ENCODE results near the gene ITPK1. TPM values are rescaled to one million over a fixed set of nuclear protein-coding genes. Genes with fewer than 3 reads are reported as not detected.

Gene ITPK1
- total and polyA plus RNA-seq, 8 donors, result 17.8 to 46.3 (median 28.9) TPM

DNA sequence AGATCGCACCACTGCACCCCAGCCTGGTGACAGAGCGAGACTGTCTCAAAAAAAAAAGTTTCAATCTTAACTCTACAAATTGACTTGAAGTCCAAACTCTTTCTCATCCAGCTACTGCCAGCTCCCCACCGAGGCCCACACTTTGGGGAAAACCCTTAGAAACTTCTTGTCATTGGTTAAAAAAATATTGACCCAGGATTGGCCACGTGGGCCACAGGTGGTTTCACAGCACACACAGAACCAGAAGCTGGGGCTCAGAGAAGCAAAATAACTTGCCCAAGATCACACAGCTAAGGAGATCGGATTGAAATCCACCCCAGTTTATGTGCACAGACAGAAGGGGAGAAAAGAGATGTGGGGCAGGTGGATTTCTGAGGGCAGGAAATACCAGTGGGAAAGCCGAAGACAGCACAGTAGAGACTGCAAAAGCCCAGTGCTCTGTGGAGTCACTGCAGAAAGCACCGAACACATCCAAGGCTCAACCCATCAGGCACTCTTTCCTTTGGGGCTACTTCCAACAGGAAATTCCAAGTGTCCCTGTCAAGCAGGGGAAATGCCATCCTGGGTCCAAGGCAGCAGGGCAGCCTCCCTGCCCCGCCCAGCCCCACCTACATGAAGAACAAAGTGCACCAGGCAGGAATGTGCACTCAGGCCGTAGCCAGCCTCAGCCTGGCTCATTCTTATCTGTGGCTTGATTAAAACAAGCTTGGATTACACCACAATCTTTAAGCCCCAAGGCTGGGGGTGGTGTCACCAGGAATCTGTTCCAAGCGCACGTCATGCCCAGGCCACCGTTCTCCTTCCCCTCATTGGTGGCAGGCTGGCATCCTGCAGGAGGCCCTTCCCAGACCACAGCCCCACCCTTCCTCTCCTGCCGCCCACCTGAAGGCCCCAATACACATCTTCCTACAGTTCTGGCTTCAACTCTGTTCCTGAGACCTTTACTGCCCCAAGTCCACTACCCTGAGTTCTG, 72.5 kb downstream of the ITPK1 start:
- Histone ChIP-seq H3K9me3 (no peaks in the 10 kb centered on the region), H3K36me3 (peaks cover 0 to under 1% (median 0%) of the 10 kb centered on the region in 4 donors), H3K4me3 (no peak overlapping the region), H3K27ac (peak overlapping the region; percentile 73 to 90 (median 86)), H3K27me3 (no peaks in the 10 kb centered on the region), H3K4me1 (peaks cover 69 to 95% (median 86%) of the 10 kb centered on the region in 4 donors)
- intact Hi-C loops (cut with DNase I; ENCODE audit: low total_unique reads), result no loop called here
- WGBS, 5 donors, result 41 to 55% (median 49%) methylated on average over 13 of the region's 13 CpGs
- TF ChIP-seq POLR2A (IDR thresholded peaks at IDR 0.05) (no peak), POLR2AphosphoS5 (IDR thresholded peaks at IDR 0.05) (peak in 2 of 3 donors; percentile 63 to 89)
- DNase-seq, result peak; percentile 93 to 94

GRCh38 chr14:93041830-93042229, 73.9 kb downstream of the ITPK1 start:
- no peak for DNase-seq
- Histone ChIP-seq H3K4me3 (no peak overlapping the region), H3K27ac (peak overlapping the region in 4 of 5 donors; percentile 71 to 86 (median 78)), H3K27me3 (no peaks in the 10 kb centered on the region), H3K9me3 (no peaks in the 10 kb centered on the region), H3K36me3 (no peaks in the 10 kb centered on the region), H3K4me1 (peaks cover 78 to 99% (median 90%) of the 10 kb centered on the region in 4 donors)
- WGBS, 5 donors, result 96 to 100% (median 100%) methylated on average over 3 of the region's 3 CpGs
- intact Hi-C loops (cut with DNase I; ENCODE audit: low total_unique reads), result no loop called here
- TF ChIP-seq CTCF (IDR thresholded peaks at IDR 0.05) (no peak), EP300 (IDR thresholded peaks at IDR 0.05) (no peak), POLR2A (IDR thresholded peaks at IDR 0.05) (no peak), POLR2AphosphoS5 (IDR thresholded peaks at IDR 0.05) (no peak)

DNA sequence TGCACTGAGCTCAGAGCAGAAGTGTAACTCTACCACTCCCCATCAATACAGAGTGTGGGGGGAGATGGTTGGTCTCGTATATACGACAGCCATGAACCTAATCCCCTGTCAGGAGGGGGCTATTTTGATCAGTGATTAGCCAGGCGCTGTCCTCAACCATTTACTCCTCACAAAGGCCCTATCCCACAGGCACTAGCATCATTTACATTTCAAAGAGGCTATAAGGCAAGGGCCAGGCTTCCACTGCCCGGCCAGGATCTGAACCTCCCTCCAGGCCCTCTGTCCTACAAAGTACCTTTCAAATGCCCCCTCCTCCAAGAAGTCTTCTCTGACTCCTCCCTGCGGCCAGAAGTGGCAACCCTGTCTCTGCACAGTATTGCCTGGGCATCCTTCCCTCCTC, 74.7 kb downstream of the ITPK1 start:
- Histone ChIP-seq H3K27ac (peak overlapping the region in 4 of 5 donors; percentile 71 to 86 (median 78)), H3K9me3 (no peaks in the 10 kb centered on the region), H3K27me3 (no peaks in the 10 kb centered on the region), H3K4me1 (peaks cover 75 to 97% (median 87%) of the 10 kb centered on the region in 4 donors), H3K36me3 (no peaks in the 10 kb centered on the region), H3K4me3 (no peak overlapping the region)
- intact Hi-C loops (cut with DNase I; ENCODE audit: low total_unique reads), result no loop called here
- no peak for DNase-seq
- 75 to 88% (median 84%) methylated on average over 4 to 5 of the region's 5 CpGs for WGBS, 5 donors
- no peak for TF ChIP-seq POLR2A (IDR thresholded peaks at IDR 0.05)
- no peak for TF ChIP-seq CTCF (IDR thresholded peaks at IDR 0.05)
- TF ChIP-seq EP300 (IDR thresholded peaks at IDR 0.05), result no peak
- TF ChIP-seq POLR2AphosphoS5 (IDR thresholded peaks at IDR 0.05), result no peak

- Histone ChIP-seq H3K27me3 (no peaks in the 10 kb centered on the region), H3K4me1 (peaks cover 72 to 93% (median 83%) of the 10 kb centered on the region in 4 donors), H3K9me3 (no peaks in the 10 kb centered on the region), H3K27ac (peak overlapping the region; percentile 20 to 86 (median 77)), H3K36me3 (no peaks in the 10 kb centered on the region), H3K4me3 (no peak overlapping the region)
- TF ChIP-seq POLR2AphosphoS5 (IDR thresholded peaks at IDR 0.05) (peak in 1 of 3 donors; percentile 31), CTCF (IDR thresholded peaks at IDR 0.05) (no peak), POLR2A (IDR thresholded peaks at IDR 0.05) (no peak)
- intact Hi-C loops (cut with DNase I; ENCODE audit: low total_unique reads), result no loop called here
- WGBS, 5 donors, result 17 to 36% (median 23%) methylated on average over 1 to 5 of the region's 5 CpGs
- DNase-seq, result peak; percentile 59 to 79
Measured at GRCh38 chr14:93040443-93040842, 75.3 kb downstream of the ITPK1 start.

Data from stomach (tissue), 9 donors.